GM23248 (cell line): ENCODE measurements around the gene GLI2. TPM values are rescaled to one million over a fixed set of nuclear protein-coding genes. Genes with fewer than 3 reads are reported as not detected.

Experiments used
- DNase-seq: peaks from one replicate; pipeline ENCODE4 v3.0.0-alpha.2; 2015
- H2AFZ ChIP-seq: fragments of 200-600 bp; sonication (generic); 2 replicates; pipeline ENCODE4 v1.6.1; 2016; ENCODE audit warnings: antibody characterized with exemption
- H3F3A ChIP-seq: fragments of 200-600 bp; sonication (generic); 2 replicates; pipeline ENCODE4 v1.6.1; 2016; ENCODE audit warnings: mild to moderate bottlenecking, antibody characterized with exemption, mixed run types; ENCODE audit not compliant: insufficient read depth
- H3K27ac ChIP-seq: fragments of 200-600 bp; sonication (generic); 2 replicates; pipeline ENCODE4 v1.5.1; 2016; ENCODE audit warnings: mild to moderate bottlenecking
- H3K27me3 ChIP-seq: fragments of 200-600 bp; sonication (generic); replicated peaks from 2 replicates; pipeline ENCODE4 v1.6.1; 2016; ENCODE audit warnings: mild to moderate bottlenecking; ENCODE audit not compliant: insufficient read depth
- H3K36me3 ChIP-seq: fragments of 200-600 bp; sonication (generic); 2 replicates; pipeline ENCODE4 v1.6.1; 2016; ENCODE audit warnings: low read depth, mild to moderate bottlenecking
- H3K4me1 ChIP-seq: fragments of 200-600 bp; sonication (generic); 2 replicates; pipeline ENCODE4 v1.6.1; 2016; ENCODE audit warnings: mild to moderate bottlenecking; ENCODE audit not compliant: insufficient read depth
- H3K4me2 ChIP-seq: fragments of 200-600 bp; sonication (generic); one replicate; pipeline ENCODE4 v1.6.1; 2016; ENCODE audit warnings: mild to moderate bottlenecking; ENCODE audit not compliant: unreplicated experiment
- H3K4me3 ChIP-seq: fragments of 200-600 bp; sonication (generic); 2 replicates; pipeline ENCODE4 v1.5.1; 2016; ENCODE audit warnings: mild to moderate bottlenecking
- H3K79me2 ChIP-seq: fragments of 200-600 bp; sonication (generic); 2 replicates; pipeline ENCODE4 v1.6.1; 2016; ENCODE audit warnings: mild to moderate bottlenecking; ENCODE audit not compliant: insufficient read depth
- H3K9ac ChIP-seq: fragments of 200-600 bp; sonication (generic); 2 replicates; pipeline ENCODE4 v1.6.1; 2016; ENCODE audit warnings: mild to moderate bottlenecking
- H3K9me2 ChIP-seq: fragments of 200-600 bp; sonication (generic); 2 replicates; pipeline ENCODE4 v1.6.1; 2016; ENCODE audit warnings: mixed run types, mild to moderate bottlenecking, moderate library complexity; ENCODE audit not compliant: insufficient read depth
- H3K9me3 ChIP-seq: fragments of 200-600 bp; sonication (generic); one replicate; pipeline ENCODE4 v1.6.1; 2017; ENCODE audit warnings: low read depth
- H4K20me1 ChIP-seq: fragments of 200-600 bp; sonication (generic); 2 replicates; pipeline ENCODE4 v1.6.0; 2016; ENCODE audit not compliant: insufficient read depth
- EZH2 ChIP-seq: fragments of 200-600 bp; sonication (generic); IDR thresholded peaks from 2 replicates; pipeline ENCODE4 v1.6.1; 2018; ENCODE audit warnings: antibody characterized with exemption, mild to moderate bottlenecking; ENCODE audit not compliant: insufficient read depth, poor library complexity, severe bottlenecking
- EZH2phosphoT487 ChIP-seq: fragments of 200-600 bp; sonication (generic); IDR thresholded peaks from 2 replicates; pipeline ENCODE4 v1.6.1; 2018; ENCODE audit warnings: antibody characterized with exemption, moderate library complexity, mild to moderate bottlenecking, low read depth; ENCODE audit not compliant: insufficient read depth
- WGBS, 2 experiments: methylation state at CpG; one replicate each; pipeline ENCODE4 v1.1.6; 2015 to 2017; ENCODE audit warnings: low lambda C conversion rate in 2 of 2, low coverage in 1 of 2; ENCODE audit errors: missing lambda C conversion rate in 2 of 2; 5-methylcytosine and 5-hydroxymethylcytosine counted together
- in situ Hi-C: fragments of 300-500 bp; cut with MboI; formaldehyde crosslinking; loops from 2 replicates; pipeline ENCODE4 v1.15.0; 2020
- polyA plus RNA-seq: library from polyadenylated mRNA; unstranded; fragments of >200 nt; fragmentation: Nextera tagmentation; extraction: Ambion mirVana; gene quantifications from 2 replicates; pipeline ENCODE4 v1.2.1, GENCODE V29; 2016
- total RNA-seq: library from RNA; depleted of rRNA; stranded (reverse); fragments of >200 nt; shearing (Covaris generic); gene quantifications from 2 replicates; pipeline ENCODE4 v1.2.3, GENCODE V29; 2014

The GLI2 gene
- total and polyA plus RNA-seq, 2 experiments from 2014 or later = 8.3 to 9.0 TPM

GRCh38 chr2:120701499-120701898 lies 34.2 kb upstream of the GLI2 start:
- 100% methylated on average over 3 of the region's 3 CpGs for WGBS, 2 experiments
- Histone ChIP-seq H3K4me2 (no peak overlapping the region), H2AFZ (no peak overlapping the region), H3K27ac (no peak overlapping the region), H3K9me3 (no peaks in the 10 kb centered on the region), H3K9ac (no peak overlapping the region), H3K27me3 (no peaks in the 10 kb centered on the region), H3K9me2 (no peaks in the 10 kb centered on the region), H3F3A (no peaks in the 10 kb centered on the region), H4K20me1 (no peaks in the 10 kb centered on the region), H3K79me2 (no peaks in the 10 kb centered on the region), H3K4me3 (no peak overlapping the region), H3K4me1 (no peaks in the 10 kb centered on the region; the same call in 1 of the 2 replicates), H3K36me3 (no peaks in the 10 kb centered on the region)
- in situ Hi-C loops = no loop called here
- no peak for DNase-seq
- TF ChIP-seq EZH2 (no peak), EZH2phosphoT487 (no peak)

- in situ Hi-C loops = no loop called here
- H3F3A ChIP-seq = no peaks in the 10 kb centered on the region
- no peak for TF ChIP-seq EZH2
- no peak for TF ChIP-seq EZH2phosphoT487
- no peaks in the 10 kb centered on the region for H3K36me3 ChIP-seq
- H3K9me2 ChIP-seq = no peaks in the 10 kb centered on the region
- DNase-seq = no peak
- no peaks in the 10 kb centered on the region for H4K20me1 ChIP-seq
- H3K79me2 ChIP-seq = no peaks in the 10 kb centered on the region
- H2AFZ ChIP-seq = no peak overlapping the region
- H3K4me2 ChIP-seq = no peak overlapping the region
- H3K27me3 ChIP-seq = no peaks in the 10 kb centered on the region
- no peak overlapping the region for H3K4me3 ChIP-seq
- no peak overlapping the region for H3K9ac ChIP-seq
- no peak overlapping the region for H3K27ac ChIP-seq
- no peaks in the 10 kb centered on the region; the same call in 1 of the 2 replicates for H3K4me1 ChIP-seq
- WGBS, 2 experiments = 39 to 49% methylated on average over 7 of the region's 7 CpGs
- no peaks in the 10 kb centered on the region for H3K9me3 ChIP-seq
These were observed 33.6 kb upstream of the GLI2 start for GRCh38 chr2:120702061-120702460.

- no peak overlapping the region for H2AFZ ChIP-seq
- no peaks in the 10 kb centered on the region for H3K79me2 ChIP-seq
- TF ChIP-seq EZH2 (no peak), EZH2phosphoT487 (no peak)
- H3K9me2 ChIP-seq = no peaks in the 10 kb centered on the region
- no peak overlapping the region for H3K4me2 ChIP-seq
- no peaks in the 10 kb centered on the region for H4K20me1 ChIP-seq
- 89 to 93% methylated on average over 13 of the region's 13 CpGs for WGBS, 2 experiments
- no peak overlapping the region for H3K4me3 ChIP-seq
- H3K9ac ChIP-seq = no peak overlapping the region
- H3K36me3 ChIP-seq = no peaks in the 10 kb centered on the region
- H3K27ac ChIP-seq = no peak overlapping the region
- DNase-seq = no peak
- H3K27me3 ChIP-seq = no peaks in the 10 kb centered on the region
- H3K4me1 ChIP-seq = no peaks in the 10 kb centered on the region; the same call in 1 of the 2 replicates
- no peaks in the 10 kb centered on the region for H3K9me3 ChIP-seq
- in situ Hi-C loops = no loop called here
- H3F3A ChIP-seq = no peaks in the 10 kb centered on the region
These were observed 32.9 kb upstream of the GLI2 start for GRCh38 chr2:120702801-120703200.

- Histone ChIP-seq H4K20me1 (no peaks in the 10 kb centered on the region), H3K9me3 (no peaks in the 10 kb centered on the region), H3K4me2 (no peak overlapping the region), H3K79me2 (no peaks in the 10 kb centered on the region), H3K4me1 (no peaks in the 10 kb centered on the region; the same call in 1 of the 2 replicates), H3K27me3 (no peaks in the 10 kb centered on the region), H3K27ac (no peak overlapping the region), H3K9me2 (no peaks in the 10 kb centered on the region), H3K36me3 (no peaks in the 10 kb centered on the region), H2AFZ (no peak overlapping the region), H3K9ac (no peak overlapping the region), H3F3A (peaks cover 3% of the 10 kb centered on the region; the same call in 1 of the 2 replicates), H3K4me3 (no peak overlapping the region)
- in situ Hi-C loops = no loop called here
- no peak for TF ChIP-seq EZH2
- TF ChIP-seq EZH2phosphoT487 = no peak
- WGBS, 2 experiments = 63 to 70% methylated on average over 4 of the region's 4 CpGs
- DNase-seq = peak; percentile 84
These were observed 32.2 kb upstream of the GLI2 start for GRCh38 chr2:120703330-120703994.
